ENCODE results near the gene LRCH1.

LRCH1 gene

DNA sequence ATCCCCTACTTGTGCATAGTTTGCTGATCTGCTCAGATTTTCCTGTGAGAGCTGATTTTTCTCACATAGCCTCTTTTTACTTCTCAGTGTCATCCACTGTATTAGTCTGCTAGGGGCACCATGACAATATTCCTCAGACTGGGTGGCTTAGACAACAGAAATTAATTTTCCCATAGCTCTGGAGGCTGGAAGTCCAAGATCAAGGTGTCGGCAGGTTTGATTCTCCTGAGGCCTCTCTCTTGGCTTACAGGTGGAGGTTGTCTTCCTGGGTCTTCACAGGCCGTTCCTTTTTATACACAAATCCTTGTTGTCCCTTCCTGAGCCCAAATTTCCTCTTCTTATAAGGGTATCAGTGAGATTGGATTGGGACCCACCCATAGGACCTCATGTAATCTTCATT, 9.2 kb downstream of the LRCH1 start:
- DNase-seq: no peak

- DNase-seq: no peak
Observed at GRCh38 chr13:46562581-46562980, 9.6 kb downstream of the LRCH1 start.

- no peak for DNase-seq
Observed at GRCh38 chr13:46565808-46566750, 13.1 kb downstream of the LRCH1 start.

- DNase-seq: no peak
Observed at GRCh38 chr13:46567671-46568070, 14.7 kb downstream of the LRCH1 start.

- DNase-seq: no peak
Observed at GRCh38 chr13:46569456-46569855, 16.5 kb downstream of the LRCH1 start.

DNA sequence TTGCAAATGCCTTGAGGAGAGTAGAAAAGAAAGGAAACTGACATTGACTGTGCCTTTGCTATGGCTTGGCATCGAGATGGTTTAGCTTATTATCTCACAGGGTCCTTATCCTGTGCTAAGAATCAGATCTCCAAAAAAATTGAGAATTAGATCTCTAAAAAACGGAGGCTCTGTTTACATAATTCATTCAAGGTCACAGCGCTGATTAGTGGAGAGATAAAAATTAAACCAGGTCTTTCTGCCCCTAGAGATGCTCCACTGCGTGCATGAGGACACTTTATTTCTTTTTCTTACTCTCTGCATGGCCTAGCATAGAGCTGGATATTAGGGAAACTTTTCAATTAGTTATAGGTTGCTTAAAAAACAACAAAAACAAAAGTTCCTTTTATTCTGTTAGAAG, 17.3 kb downstream of the LRCH1 start:
- no peak for DNase-seq

DNA sequence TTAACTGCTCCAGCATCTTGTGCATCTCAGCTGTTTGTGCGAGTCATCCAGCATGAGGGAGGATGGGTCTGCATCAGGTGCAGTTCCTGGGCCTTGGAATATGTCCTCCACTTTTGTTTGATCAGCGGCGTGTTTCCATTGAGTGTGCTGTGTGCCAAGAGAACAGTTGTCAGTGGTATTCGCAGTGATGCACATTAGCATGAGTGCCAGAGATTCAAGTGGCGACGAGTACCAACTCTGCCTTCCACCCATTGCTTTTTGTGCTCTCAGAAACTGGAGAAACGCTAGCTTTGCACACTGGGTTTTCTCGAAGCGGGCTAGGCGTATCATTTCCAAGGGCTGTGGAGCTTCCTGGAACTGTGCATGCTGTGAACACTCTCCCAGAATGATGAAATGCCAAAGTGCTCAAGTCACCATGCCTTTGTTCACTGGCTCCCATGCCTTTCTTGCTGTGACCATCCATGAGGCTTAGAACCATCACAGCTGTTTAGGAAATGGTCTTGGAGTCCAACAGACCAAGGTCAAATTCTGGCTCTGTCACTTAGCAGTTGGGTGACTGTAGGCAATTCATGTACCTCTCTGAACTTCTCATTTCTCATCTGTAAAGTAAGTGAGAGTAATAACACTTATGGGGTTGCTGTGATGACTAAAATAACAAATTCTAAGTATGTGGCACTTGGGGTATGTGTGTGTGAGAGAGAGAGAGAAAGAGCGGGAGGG, 18.4 kb downstream of the LRCH1 start:
- DNase-seq: no peak

- no peak for DNase-seq
Observed at GRCh38 chr13:46571909-46572595, 19.1 kb downstream of the LRCH1 start.

- DNase-seq: no peak
Observed at GRCh38 chr13:46572752-46573431, 19.9 kb downstream of the LRCH1 start.

DNA sequence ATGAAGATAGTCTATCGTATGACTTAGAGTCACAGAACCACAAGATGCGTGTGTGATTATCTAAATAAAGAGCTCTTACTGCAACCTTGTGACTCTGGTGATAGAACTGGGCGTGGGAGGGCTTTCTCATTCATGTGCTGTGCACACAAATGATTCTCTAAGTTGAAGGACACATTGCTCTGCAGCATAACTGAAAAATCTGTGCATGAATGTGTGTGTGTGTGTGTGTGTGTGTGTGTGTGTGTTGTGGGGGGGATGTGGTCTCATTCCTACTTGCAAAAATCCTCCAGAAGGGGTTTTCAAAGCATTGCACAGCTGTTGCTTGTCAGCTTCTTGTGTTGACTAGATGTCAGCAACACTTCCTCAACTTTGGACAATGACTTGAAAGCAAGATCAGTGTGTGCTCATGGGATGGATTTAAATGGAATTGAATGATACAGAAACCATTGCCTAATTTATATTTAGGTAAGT, 22.4 kb downstream of the LRCH1 start:
- no peak for DNase-seq

GRCh38 chr13:46575818-46576221, 22.9 kb downstream of the LRCH1 start:
- DNase-seq: no peak

DNA sequence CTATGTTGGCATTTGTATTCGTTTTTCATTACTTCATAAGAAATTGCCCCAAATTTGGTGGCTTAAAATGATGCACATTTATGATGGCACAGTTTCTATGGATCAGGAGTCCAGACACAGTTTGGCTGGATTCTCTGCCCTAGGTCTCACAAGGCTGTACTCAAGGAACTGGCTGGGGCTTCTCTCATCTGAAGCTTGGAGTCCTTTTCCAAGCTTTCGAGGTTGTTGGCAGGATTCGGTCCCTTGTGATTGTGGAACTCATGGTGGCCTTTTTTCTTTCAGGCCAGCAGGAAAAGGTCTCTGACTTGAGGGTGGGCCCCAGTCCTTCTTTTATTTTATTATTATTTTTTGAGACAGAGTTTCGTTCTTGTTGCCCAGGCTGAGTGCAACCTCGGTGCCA, 23.8 kb downstream of the LRCH1 start:
- DNase-seq: no peak

DNA sequence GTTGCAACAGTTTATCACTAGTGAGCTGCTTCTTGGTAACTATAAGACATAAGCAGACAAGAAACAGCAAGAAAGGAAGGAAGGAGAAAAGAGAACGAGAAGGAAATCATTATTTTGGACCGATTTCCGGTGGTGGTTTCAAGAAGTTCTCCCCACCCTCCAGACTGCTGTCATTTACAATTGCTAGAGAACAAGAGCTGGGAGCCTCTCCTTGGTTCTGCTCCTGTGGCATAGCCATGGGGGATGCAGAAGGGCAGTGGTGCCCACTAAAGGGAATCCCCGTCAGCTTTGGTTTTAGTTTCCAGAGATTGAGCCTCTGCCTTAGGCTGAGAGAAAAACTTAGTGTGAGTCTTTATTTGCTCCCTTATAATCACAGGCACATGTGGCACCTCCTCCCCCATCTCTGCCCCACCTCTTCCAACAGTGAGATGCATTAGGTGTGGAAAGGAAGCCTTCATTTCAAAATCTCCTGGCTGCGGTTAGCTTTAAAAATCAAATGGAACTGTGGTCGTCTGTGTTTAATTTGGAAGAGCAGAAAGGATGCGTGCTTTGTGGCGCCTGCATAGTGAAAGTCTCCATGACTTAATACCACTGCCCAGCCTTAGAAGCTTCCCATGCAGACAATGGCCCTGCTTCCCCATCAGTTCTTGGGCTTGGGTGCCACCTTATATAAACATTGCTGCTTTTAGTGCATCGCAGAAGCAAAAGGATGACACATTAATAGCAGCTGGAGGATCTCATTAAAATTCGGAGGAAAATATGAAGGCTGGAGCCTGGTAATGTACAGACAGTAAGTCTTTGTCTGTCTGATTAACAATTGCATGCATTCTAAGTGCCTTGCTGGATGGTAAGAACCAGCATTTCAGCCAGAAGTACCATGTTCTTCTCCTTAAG, 25.0 kb downstream of the LRCH1 start:
- no peak for DNase-seq

DNA sequence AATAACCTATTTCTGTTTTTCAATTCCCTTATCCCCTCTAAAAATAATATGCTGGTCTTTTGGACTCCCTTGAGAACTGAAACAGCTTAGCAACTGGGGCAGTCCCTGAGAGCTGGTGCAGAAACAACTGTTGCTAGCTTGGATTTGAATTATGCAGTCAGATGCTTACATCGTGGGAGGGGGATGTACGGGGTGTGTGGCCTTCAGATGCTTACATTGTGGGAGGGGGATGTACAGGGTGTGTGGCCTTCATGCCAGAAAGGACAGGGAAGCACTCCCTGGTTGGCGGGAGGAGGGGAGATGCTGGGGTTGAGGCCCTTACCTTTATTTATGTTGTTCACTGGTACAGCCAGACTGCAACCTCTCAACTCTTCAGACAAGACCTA, 25.6 kb downstream of the LRCH1 start:
- DNase-seq: no peak

GRCh38 chr13:46580362-46580839, 27.4 kb downstream of the LRCH1 start:
- DNase-seq: no peak

GRCh38 chr13:46582190-46582589, 29.2 kb downstream of the LRCH1 start:
- no peak for DNase-seq

DNA sequence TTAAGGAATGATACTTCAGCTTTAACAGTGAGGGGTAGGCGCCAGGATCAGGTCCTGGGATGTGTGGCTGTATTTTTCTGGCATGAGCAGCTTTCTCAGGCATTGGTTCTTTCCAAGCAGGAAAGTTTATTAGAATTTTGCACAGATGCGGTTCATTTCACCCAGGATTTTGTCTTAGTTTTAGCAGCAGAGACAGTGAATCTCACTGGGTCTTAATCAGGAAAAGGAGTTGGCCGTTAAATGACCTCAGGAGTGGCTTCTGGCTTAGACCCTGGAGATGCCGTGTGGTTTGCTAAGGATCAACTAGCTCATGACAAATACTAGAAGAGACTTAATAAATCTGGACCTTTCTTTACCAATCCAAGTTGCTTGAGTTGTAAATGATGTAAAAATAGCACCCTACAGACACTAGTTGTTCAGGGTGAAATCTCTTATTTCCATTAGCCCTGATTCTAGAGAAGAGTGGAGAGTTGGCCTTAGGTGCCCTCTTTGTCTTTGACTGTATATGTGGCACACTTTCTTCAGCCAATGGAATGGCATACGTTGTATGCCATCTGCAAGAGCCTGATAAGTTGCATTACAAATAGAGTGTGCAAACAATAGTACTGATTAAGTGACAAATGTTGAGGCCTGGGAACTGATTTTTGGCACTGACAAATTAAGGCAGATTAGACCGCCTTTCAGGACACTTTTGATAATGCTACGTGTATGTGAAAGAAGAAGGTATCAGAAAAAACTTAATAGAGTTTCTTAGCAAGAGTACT, 34.0 kb downstream of the LRCH1 start:
- DNase-seq: no peak

- no peak for DNase-seq
Observed at GRCh38 chr13:46587807-46588418, 34.9 kb downstream of the LRCH1 start.

GRCh38 chr13:46592385-46592784, 39.4 kb downstream of the LRCH1 start:
- no peak for DNase-seq

GRCh38 chr13:46593398-46593797, 40.4 kb downstream of the LRCH1 start:
- DNase-seq: peak; percentile 23

Measured in effector CD4-positive, alpha-beta T cell (primary cell).